Endothelial cell of umbilical vein (primary cell): ENCODE data around the gene NFKB1. TPM values are rescaled to one million over a fixed set of nuclear protein-coding genes. Genes with fewer than 3 reads are reported as not detected.

Experiments
- BruUV-seq: library from RNA; stranded (reverse); fragments of 400-500 nt; replicated peaks from 2 replicates; lab custom pipeline; 2021; lab: Mats Ljungman, UMichigan
- CTCF ChIA-PET: fragments of 300-600, 350-600 bp; sonication (Branson Sonifier 250); formaldehyde crosslinking; loops from one replicate; lab custom pipeline; 2021; ENCODE audit warnings: antibody characterized with exemption, inconsistent platforms; lab: Charles Lee
- POLR2A ChIA-PET: fragments of 300-600, 350-600 bp; sonication (Branson Sonifier 250); formaldehyde crosslinking; loops from one replicate; lab custom pipeline; 2021; ENCODE audit warnings: antibody characterized with exemption, inconsistent platforms; lab: Charles Lee
- DNase-seq: peaks from one replicate; pipeline ENCODE4 v3.0.0-alpha.2; 2011; ENCODE audit warnings: low read depth, low spot score
- FAIRE-seq: peaks from 2 replicates; lab custom pipeline; 2011; peaks lifted over from hg19 to GRCh38; lab: Jason Lieb, UNC
- H2AFZ ChIP-seq: 2 replicates; pipeline ENCODE4 v1.6.0; 2012; ENCODE audit warnings: low read depth, low read length, control low read depth, inconsistent platforms
- H3K27ac ChIP-seq: 2 replicates; pipeline ENCODE4 v1.5.1; 2011; ENCODE audit warnings: low read depth, mild to moderate bottlenecking, control low read depth, low read length, moderate library complexity; ENCODE audit not compliant: insufficient read depth
- H3K27me3 ChIP-seq, 2 experiments: 2 replicates each; pipeline versions ENCODE4 v1.6.0 to v1.6.1; 2011; ENCODE audit warnings: low read length in 2 of 2, mixed read lengths in 1 of 2; ENCODE audit not compliant: control insufficient read depth in 2 of 2, insufficient read depth in 2 of 2
- H3K36me3 ChIP-seq, 2 experiments: 2 replicates in 1 of 2; 3 replicates in 1 of 2; pipeline ENCODE4 v1.5.1; 2011; ENCODE audit warnings: low read length in 2 of 2, mild to moderate bottlenecking in 1 of 2, moderate library complexity in 1 of 2; ENCODE audit not compliant: control insufficient read depth in 2 of 2, insufficient read depth in 2 of 2; ENCODE audit errors: extremely low read depth in 1 of 2
- H3K4me1 ChIP-seq: 3 replicates; pipeline ENCODE4 v1.5.1; 2011; ENCODE audit warnings: mild to moderate bottlenecking, low read length; ENCODE audit not compliant: control insufficient read depth, insufficient read depth; ENCODE audit errors: extremely low read depth
- H3K4me2 ChIP-seq: 2 replicates; pipeline ENCODE4 v1.6.1; 2011; ENCODE audit warnings: low read length, control low read depth, mixed read lengths; ENCODE audit not compliant: insufficient read depth
- H3K4me3 ChIP-seq, 3 experiments: fragments of 200-600 bp in 1 of 3; sonication (generic), shearing (Covaris generic) in 1 of 3; replicated peaks in 1 of 3; 2 replicates each; pipeline ENCODE4 v1.5.1; 2011 to 2016; ENCODE audit warnings: control low read depth in 3 of 3, low read length in 3 of 3, mild to moderate bottlenecking in 2 of 3, inconsistent platforms in 1 of 3, low read depth in 1 of 3, moderate library complexity in 1 of 3; ENCODE audit not compliant: insufficient read depth in 1 of 3
- H3K79me2 ChIP-seq: 2 replicates; pipeline ENCODE4 v1.6.0; 2012; ENCODE audit warnings: low read length, inconsistent platforms; ENCODE audit not compliant: control insufficient read depth, insufficient read depth
- H3K9ac ChIP-seq: replicated peaks from 2 replicates; pipeline ENCODE3; 2011; ENCODE audit warnings: low read length, control low read depth; ENCODE audit not compliant: insufficient read depth; ENCODE audit errors: extremely low read depth
- H3K9me1 ChIP-seq: replicated peaks from 3 replicates; pipeline ENCODE4 v1.6.0; 2011; ENCODE audit warnings: mild to moderate bottlenecking, low read length; ENCODE audit not compliant: control insufficient read depth, insufficient read depth; ENCODE audit errors: extremely low read depth
- H3K9me3 ChIP-seq: replicated peaks from 2 replicates; pipeline ENCODE4 v1.5.1; 2012; ENCODE audit warnings: low read length, inconsistent platforms; ENCODE audit not compliant: control insufficient read depth, insufficient read depth
- H4K20me1 ChIP-seq: replicated peaks from 2 replicates; pipeline ENCODE3; 2011; ENCODE audit warnings: mild to moderate bottlenecking, low read length; ENCODE audit not compliant: control insufficient read depth, insufficient read depth; ENCODE audit errors: extremely low read depth
- EZH2 ChIP-seq: IDR thresholded peaks from 2 replicates; pipeline ENCODE4 v1.6.1; 2012; ENCODE audit warnings: borderline replicate concordance, low read depth, mild to moderate bottlenecking, moderate library complexity, low read length, inconsistent platforms; ENCODE audit not compliant: severe bottlenecking
- FOS ChIP-seq: IDR thresholded peaks from 2 replicates; pipeline ENCODE4 v1.6.1; 2011; ENCODE audit warnings: mild to moderate bottlenecking, low read length, moderate library complexity, borderline replicate concordance; ENCODE audit not compliant: insufficient read depth
- GATA2 ChIP-seq: IDR thresholded peaks from 2 replicates; pipeline ENCODE4 v1.7.0; 2011; ENCODE audit warnings: low read depth, mild to moderate bottlenecking, moderate library complexity, mixed read lengths, low read length; ENCODE audit not compliant: insufficient read length, insufficient read depth
- JUN ChIP-seq: IDR thresholded peaks from 2 replicates; pipeline ENCODE4 v1.6.1; 2011; ENCODE audit warnings: borderline replicate concordance, low read depth; ENCODE audit not compliant: insufficient read length, insufficient read depth
- MYC ChIP-seq: IDR thresholded peaks from one replicate; pipeline ENCODE4 v1.6.1; 2011; ENCODE audit warnings: mild to moderate bottlenecking, low read depth, low read length
- POLR2A ChIP-seq: IDR thresholded peaks from 2 replicates; pipeline ENCODE4 v1.6.1; 2012; ENCODE audit warnings: low read depth, mild to moderate bottlenecking, control low read depth, low read length
- POLR2AphosphoS5 ChIP-seq: IDR thresholded peaks from 2 replicates; pipeline ENCODE4 v1.6.1; 2012; ENCODE audit warnings: low read depth, mild to moderate bottlenecking, control low read depth, low read length, moderate library complexity; ENCODE audit not compliant: insufficient read depth
- dilution Hi-C: fragments of 300-500 bp; cut with MboI; formaldehyde crosslinking; loops from one replicate; pipeline ENCODE4 v1.15.0; 2019; ENCODE audit warnings: low sequenced_read_pairs; ENCODE audit not compliant: extremely low pct_ligation_motif_present
- intact Hi-C: fragments of 100-400 bp; cut with micrococcal nuclease; formaldehyde crosslinking; loops from one replicate; pipeline ENCODE4 v1.10.0; 2022
- polyA plus RNA-seq, 4 experiments: library from polyadenylated mRNA; depleted of rRNA in 3 of 4; stranded (reverse) in 3 of 4; unstranded in 1 of 4; fragments of >200 nt; gene quantifications; 2 replicates each; pipeline versions ENCODE4 v1.2.1 to v1.2.3, GENCODE V29; 2011 to 2012; ENCODE audit warnings: missing spikeins in 1 of 4
- total RNA-seq: library from RNA; stranded (reverse); gene quantifications from 2 replicates; pipeline ENCODE4 v1.2.3, GENCODE V29; 2021
- TF ChIP-seq, protein P1 (sequence below): IDR thresholded peaks from 2 replicates; pipeline ENCODE4 v1.6.1; 2011; ENCODE audit not compliant: insufficient read depth, insufficient read length
- TF ChIP-seq, protein P2 (sequence below), 2 donors: IDR thresholded peaks; 1 replicate in 1 of 2; 2 replicates in 1 of 2; pipeline ENCODE4 v1.5.1; 2011; ENCODE audit warnings: low read length in 2 of 2, mild to moderate bottlenecking in 2 of 2, moderate library complexity in 2 of 2, control low read depth in 1 of 2, inconsistent platforms in 1 of 2, low read depth in 1 of 2; ENCODE audit not compliant: insufficient read depth in 1 of 2; ENCODE audit errors: extremely low read depth in 1 of 2

Gene NFKB1
- total and polyA plus RNA-seq, 2 donors (not counting 3 experiments of a cell fraction or from before 2014, with no cell fraction given) = 21.3 to 41.4 TPM

DNA sequence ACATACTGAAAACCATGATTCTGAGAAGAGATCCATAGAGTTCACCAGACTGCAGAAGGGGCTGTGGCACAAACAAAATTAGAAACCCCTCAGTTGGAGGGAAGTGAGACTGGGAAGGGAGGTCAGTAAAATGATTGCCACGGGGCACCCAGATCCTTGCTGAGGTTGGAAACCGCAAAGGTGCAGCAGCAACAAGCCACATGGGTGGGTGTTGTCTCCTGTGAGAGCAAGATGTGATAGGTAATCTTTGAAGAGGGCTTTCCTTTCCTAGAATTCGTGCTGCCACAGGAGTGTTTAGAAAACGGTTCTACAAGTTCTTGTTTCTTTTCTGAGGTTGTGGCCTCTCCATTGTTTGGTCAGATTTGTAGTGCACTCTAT is 85.5 kb downstream of the NFKB1 start:
- Histone ChIP-seq H4K20me1 (no peaks in the 10 kb centered on the region), H3K27ac (no peak overlapping the region), H3K4me3 (no peak overlapping the region), H3K9me1 (no peaks in the 10 kb centered on the region), H3K4me2 (no peak overlapping the region), H3K9me3 (no peaks in the 10 kb centered on the region), H3K27me3 (no peaks in the 10 kb centered on the region), H3K79me2 (no peaks in the 10 kb centered on the region), H3K36me3 (peaks cover 0 to 9% of the 10 kb centered on the region in 2 experiments), H3K4me1 (no peaks in the 10 kb centered on the region), H3K9ac (no peak overlapping the region), H2AFZ (no peak overlapping the region)
- POLR2A ChIA-PET = no interaction called here
- CTCF ChIA-PET = no interaction called here
- dilution Hi-C loops = no loop called here
- DNase-seq (no peak), FAIRE-seq (no peak)
- no TSS peak for BruUV-seq
- TF ChIP-seq GATA2 = no peak
- intact Hi-C loops = no loop called here

DNA sequence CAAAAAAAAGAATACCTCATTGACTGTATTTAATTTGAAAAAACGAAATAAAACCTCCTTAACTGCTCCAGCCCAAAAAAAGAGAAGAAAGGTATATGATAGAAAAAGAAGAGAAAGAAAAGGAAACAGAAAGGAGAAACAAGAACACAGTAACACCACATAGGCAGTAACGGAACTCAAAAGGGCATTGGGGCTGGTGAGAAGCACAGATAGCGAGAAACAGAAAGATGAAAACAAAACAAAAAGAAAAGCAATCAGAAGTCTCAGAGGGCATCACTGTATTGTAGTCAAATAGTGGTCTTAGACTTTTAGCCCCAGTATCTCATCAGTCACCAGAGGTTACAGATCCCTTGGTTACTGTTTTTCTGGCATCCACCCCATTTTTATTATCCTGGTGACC is 88.6 kb downstream of the NFKB1 start:
- intact Hi-C loops (no loop called here), dilution Hi-C loops (no loop called here)
- no peaks in the 10 kb centered on the region for H3K9me1 ChIP-seq
- peaks cover 3 to 5% of the 10 kb centered on the region in 2 experiments for H3K36me3 ChIP-seq
- DNase-seq = no peak
- no peaks in the 10 kb centered on the region for H4K20me1 ChIP-seq
- no peak overlapping the region for H3K4me3 ChIP-seq
- H3K4me1 ChIP-seq = peaks cover 11% of the 10 kb centered on the region
- H3K4me2 ChIP-seq = no peak overlapping the region
- TF ChIP-seq, protein P1, sequence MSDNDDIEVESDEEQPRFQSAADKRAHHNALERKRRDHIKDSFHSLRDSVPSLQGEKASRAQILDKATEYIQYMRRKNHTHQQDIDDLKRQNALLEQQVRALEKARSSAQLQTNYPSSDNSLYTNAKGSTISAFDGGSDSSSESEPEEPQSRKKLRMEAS = no peak
- TF ChIP-seq JUN (no peak), POLR2AphosphoS5 (no peak), FOS (no peak), POLR2A (no peak), EZH2 (no peak), GATA2 (no peak), MYC (no peak)
- TF ChIP-seq, protein P2, sequence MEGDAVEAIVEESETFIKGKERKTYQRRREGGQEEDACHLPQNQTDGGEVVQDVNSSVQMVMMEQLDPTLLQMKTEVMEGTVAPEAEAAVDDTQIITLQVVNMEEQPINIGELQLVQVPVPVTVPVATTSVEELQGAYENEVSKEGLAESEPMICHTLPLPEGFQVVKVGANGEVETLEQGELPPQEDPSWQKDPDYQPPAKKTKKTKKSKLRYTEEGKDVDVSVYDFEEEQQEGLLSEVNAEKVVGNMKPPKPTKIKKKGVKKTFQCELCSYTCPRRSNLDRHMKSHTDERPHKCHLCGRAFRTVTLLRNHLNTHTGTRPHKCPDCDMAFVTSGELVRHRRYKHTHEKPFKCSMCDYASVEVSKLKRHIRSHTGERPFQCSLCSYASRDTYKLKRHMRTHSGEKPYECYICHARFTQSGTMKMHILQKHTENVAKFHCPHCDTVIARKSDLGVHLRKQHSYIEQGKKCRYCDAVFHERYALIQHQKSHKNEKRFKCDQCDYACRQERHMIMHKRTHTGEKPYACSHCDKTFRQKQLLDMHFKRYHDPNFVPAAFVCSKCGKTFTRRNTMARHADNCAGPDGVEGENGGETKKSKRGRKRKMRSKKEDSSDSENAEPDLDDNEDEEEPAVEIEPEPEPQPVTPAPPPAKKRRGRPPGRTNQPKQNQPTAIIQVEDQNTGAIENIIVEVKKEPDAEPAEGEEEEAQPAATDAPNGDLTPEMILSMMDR (IDR thresholded peaks at IDR 0.05; ENCODE audit: extremely low read depth in 1 of 2, insufficient read depth in 1 of 2, low read depth in 1 of 2, low read length in 2 of 2) = no peak
- no peak overlapping the region for H3K27ac ChIP-seq
- no peaks in the 10 kb centered on the region for H3K27me3 ChIP-seq
- no peaks in the 10 kb centered on the region for H3K79me2 ChIP-seq
- no TSS peak for BruUV-seq
- FAIRE-seq = no peak
- H2AFZ ChIP-seq = no peak overlapping the region
- POLR2A ChIA-PET = no interaction called here
- no peaks in the 10 kb centered on the region for H3K9me3 ChIP-seq
- CTCF ChIA-PET = no interaction called here
- H3K9ac ChIP-seq = no peak overlapping the region
